HG03460 (cell line): ENCODE results near the gene MISP3.

Source experiments
- ATAC-seq: cut with Tn5 transposase; IDR thresholded peaks from one replicate; pipeline ENCODE4 v1.9.1; 2021; ENCODE audit not compliant: unreplicated experiment

Gene MISP3

GRCh38 chr19:14101003-14101545 is 28.5 kb downstream of the MISP3 start:
- ATAC-seq = no peak

GRCh38 chr19:14102102-14102696 is 29.6 kb downstream of the MISP3 start:
- no peak for ATAC-seq

DNA sequence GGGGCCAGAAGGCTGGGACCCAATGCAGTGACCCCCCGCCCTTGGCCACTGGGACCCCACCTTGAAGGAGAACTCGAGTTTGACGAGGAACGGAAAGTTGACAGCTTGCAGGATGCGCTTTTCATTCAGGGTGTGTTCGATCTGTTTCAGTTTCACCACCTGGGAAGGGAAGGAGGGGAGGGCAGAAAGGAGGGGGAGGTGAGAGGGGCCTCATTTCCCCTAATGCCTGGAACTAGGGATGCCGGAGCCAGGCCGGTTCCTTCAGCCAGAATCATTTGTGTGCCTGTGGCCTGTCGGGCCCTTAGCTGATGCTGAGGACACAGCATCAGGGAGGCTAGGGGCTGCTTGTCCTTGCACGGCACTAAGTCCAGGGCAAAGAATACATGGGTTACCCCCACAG is 30.2 kb downstream of the MISP3 start:
- no peak for ATAC-seq

DNA sequence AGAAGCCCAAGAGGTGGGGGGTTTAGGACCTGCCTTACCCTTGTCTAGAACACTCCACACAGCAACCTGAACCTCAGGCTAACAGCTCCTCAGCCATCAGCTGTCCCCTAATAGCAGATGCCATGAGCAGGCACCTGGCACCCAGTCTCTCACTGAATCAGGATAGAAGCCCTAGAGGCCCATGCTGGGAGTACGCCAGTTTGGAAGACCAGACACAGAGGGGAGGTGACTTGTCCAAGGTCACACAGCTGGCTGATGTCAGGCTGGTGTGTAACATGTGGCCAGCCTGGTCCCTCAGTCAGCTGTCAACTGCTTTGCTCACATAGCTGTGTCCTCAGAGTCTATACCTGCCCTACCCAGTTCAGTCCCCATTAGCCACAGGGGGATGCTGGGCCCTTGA is 30.7 kb downstream of the MISP3 start:
- no peak for ATAC-seq

DNA sequence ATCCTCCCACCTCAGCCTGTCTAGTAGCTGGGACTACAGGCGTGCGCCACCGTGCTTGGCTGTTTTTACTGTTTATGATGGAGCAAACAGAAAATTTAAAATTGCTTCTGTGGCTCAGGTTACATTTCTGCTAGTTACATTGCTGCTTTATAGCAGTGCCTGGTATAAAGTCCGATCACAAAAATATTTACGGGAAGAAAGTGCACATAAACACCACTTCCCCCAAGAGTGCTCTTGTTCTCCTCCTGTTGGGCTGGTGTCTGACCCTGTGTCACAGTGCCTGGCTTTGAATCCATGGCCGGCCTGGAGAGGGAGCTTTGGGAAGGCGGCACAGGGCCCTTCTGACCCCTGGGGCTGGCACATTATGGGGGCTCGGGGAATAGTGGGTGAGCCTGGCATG is 33.1 kb downstream of the MISP3 start:
- ATAC-seq = no peak

DNA sequence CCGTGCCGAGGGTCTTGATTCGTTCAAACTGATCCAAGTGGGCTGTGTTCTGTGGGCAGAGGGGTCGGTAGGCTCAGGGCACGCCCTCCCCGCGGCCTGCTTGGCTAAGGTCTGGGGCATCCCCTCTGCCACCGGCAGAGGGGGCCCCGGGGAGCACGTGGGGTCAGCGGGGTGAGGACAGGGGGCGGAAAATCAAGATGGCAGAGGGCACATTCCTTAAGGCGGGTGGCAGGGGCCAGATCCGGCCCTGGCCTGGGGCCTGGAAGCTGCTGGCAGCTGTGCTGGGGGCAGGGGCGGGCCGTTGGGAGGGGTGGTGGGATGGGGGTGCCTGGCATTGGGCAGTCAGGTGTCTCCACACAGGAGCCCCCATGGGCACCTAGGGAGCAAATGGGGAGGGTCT is 34.3 kb downstream of the MISP3 start:
- no peak for ATAC-seq

DNA sequence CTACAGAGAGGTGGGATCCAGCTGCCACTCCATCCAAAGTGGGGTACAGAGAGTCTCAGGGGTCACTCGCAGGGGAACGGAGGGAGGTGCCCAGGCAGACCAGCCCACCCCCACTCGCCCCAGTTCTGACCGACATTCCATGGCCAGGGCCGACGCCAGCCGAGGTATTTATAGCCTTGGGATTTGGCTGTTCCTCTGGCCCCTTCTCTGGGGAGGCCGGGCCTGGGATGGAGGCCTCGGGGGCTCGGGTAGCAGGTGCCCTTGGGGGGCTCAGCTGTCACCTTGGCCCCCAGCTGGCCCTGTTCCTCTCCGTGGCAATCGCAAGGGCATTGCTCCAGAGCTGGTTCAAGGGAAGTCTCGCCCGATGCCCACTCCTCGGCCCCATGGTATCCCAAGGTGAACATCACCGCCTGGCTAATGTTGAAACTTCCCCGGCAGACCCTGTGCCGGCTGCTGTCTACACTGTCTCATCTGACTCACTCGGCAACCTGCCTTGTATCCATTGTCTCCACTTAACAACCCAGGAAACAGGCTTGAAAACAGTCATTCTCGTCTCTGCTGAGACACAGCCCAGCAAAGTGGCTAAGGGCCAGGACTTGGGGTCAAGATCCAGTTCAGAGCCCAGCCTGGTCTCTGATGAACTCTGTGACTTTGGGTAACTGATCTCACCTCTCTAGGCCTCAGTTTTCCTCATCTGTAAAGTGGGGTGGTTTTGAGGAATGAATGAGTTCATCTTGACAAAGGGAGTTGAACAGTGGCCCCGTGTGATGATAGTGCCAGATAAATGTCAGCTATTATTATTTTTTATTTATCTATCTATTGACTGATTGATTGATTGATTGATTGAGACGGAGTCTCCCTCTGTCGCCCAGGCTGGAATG is 35.2 kb downstream of the MISP3 start:
- no peak for ATAC-seq

DNA sequence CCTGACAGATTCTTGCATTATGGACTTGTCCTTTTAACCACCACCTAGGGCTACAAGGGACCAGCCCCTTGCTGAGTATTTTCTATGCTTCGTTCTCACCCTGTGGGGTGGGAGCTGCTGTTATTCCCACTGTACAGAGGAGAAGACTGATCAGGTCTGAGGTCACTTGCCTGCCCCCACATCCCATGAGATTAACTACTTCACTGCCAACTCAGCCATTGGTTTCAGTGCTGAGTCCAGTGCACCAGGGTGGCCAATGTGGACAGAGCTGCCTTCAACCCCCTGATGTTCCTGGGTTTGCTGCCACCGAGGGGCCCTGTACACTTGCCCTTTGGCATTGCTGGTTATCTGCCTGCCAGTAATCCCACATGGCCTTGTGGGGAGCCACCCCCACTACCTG is 38.1 kb downstream of the MISP3 start:
- ATAC-seq = no peak

GRCh38 chr19:14111486-14111885 is 38.9 kb downstream of the MISP3 start:
- ATAC-seq = no peak

GRCh38 chr19:14112051-14112808 is 39.6 kb downstream of the MISP3 start:
- no peak for ATAC-seq

- ATAC-seq = no peak
These were observed 40.3 kb downstream of the MISP3 start for GRCh38 chr19:14112809-14113385.

DNA sequence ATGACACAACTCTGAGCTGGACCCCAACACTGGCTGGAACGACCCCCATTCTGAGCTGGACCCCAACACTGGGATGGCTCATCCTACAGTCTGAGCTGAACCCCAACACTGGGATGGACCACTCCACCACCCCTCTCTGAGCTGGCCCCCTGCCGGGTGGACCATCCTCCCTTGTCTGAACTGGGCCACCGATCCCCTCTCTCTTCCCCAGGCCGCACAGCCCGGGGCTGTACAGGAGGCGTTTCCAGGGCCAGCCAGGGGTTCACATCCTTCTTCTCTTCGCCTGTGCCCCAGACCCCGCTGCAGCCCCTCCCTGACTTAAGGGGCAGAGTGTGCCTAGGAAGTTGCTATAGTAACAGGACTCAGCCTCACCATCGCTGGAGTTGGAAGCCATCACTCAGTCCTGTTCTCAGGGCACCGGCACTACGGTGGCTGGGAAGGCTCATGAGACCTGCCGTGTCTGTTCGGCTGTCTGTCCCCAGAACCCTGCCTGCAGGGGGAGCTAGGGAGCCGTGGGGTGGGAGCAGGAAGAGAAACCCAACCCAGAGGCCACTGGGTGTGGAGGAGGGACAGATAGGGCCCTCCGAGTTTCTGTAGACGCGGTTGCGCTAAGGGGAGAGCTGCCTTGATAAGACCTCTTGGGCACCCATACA is 41.3 kb downstream of the MISP3 start:
- no peak for ATAC-seq

GRCh38 chr19:14114439-14114838 is 41.9 kb downstream of the MISP3 start:
- ATAC-seq = no peak

GRCh38 chr19:14114854-14115253 is 42.3 kb downstream of the MISP3 start:
- ATAC-seq = no peak

- ATAC-seq = no peak
These were observed 43.2 kb downstream of the MISP3 start for GRCh38 chr19:14115756-14116155.

DNA sequence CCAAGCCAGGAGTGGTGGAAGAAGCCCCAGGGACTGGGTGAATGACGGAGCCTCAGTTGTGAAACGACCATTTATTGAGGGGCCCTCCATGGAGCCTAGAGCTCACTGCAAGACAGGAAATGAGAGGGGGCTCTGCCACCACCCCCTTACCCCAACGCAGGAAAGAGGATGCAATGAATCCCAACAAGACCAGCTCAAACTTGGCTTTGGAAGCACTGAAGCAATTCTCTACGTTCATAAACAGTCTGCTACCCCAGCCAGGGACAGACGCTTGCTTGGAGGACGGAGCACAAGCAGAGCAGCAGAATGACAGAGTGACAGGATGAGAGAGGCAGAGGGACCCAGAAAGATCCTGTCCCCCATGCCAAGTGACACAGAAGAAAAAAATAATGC is 43.9 kb downstream of the MISP3 start:
- no peak for ATAC-seq

GRCh38 chr19:14116918-14117578 is 44.5 kb downstream of the MISP3 start:
- no peak for ATAC-seq

DNA sequence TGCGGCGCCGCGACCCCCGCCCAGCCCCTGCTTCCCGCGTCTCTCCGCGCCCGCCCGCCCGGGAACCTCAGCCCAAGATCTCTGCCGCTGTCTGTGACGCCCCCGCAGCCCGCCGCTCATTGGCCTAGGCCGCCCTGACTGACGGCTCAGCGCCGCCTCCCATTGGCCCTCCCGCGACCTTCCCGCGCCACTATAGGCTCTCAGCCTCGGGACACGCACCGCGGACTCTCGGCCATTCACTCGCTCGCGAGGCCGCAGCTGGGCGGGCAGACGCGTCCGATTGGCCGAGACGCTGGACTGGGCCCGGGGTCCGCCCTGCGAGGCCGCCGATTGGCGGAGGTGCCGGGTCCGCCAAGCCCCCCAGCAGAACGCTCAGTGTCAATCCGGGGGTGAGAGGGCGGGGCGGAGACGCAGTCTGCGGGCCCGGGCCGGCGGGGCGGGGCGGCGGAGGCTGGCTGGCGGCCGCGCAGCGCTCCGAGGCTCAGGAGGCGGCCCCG is 45.1 kb downstream of the MISP3 start, which contains the start of gene PRKACA:
TSS of gene PRKACA (minus strand) at position 95 of the 497 bp plus-strand sequence. CDS start 215 bp downstream, outside the sequence.
- peak; percentile 87 for ATAC-seq

GRCh38 chr19:14118165-14119051 is 45.8 kb downstream of the MISP3 start:
- ATAC-seq = no peak
